NCI-H1092 (cell line): ENCODE measurements around the gene SRRD.

Experiments
- DNase-seq: peaks from one replicate; lab custom pipeline; 2025; lab: John Stamatoyannopoulos, UW

The SRRD gene

DNA sequence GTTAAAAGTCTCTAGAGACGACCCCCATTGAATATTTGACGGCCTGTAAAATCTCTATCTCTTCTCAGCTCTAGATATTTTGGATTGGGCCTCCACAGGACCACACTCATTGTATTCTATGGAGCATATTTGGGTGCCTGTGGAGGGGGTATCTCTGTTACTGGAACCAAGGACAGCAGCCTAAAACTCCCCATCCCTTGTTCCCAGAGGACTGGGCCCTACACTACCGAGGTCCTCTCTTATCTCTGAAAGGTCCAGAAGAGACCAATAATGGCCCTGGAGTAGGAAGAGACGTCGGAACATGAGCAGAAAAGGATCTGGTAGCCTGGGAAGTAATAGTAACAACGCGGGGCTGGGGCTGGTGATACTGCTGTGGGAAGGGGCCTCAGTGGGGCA lies 636 bp upstream of the SRRD start:
- DNase-seq = no peak

DNA sequence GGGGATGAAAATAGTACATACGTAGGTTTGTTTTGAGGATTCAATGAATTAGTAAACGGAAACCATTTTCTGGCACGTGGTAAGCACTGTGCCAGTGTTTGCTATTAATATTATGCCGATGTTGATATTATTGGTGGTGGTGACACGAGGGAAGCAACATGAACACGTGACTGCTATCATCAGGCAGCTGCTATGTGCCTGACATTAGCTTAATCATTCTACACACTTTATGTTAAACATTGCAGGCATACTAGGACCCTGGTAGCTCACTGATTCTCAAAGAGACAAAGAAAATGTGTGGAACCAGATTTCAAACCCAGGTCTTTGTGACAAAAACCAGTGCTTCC lies 656 bp downstream of the SRRD start:
- no peak for DNase-seq

DNA sequence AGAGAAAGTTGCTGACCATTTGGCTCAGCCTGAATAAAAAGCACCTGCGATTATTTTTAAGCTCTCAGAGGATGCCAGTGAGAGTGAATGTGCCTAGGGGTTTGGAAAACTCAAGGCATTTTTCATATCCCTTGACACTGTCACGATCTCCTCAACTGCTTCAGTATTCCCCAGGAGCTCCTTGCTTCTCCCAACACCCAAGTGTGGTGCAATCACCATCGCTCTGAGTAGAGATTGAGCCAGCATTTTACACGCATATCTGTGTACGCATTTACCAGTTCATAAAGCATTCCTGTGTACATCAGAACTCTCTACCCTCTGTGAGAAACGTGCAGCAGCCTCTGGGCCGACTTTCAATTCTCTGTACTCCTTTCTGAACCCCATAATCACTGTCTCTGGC lies 1.3 kb downstream of the SRRD start:
- DNase-seq = no peak

DNA sequence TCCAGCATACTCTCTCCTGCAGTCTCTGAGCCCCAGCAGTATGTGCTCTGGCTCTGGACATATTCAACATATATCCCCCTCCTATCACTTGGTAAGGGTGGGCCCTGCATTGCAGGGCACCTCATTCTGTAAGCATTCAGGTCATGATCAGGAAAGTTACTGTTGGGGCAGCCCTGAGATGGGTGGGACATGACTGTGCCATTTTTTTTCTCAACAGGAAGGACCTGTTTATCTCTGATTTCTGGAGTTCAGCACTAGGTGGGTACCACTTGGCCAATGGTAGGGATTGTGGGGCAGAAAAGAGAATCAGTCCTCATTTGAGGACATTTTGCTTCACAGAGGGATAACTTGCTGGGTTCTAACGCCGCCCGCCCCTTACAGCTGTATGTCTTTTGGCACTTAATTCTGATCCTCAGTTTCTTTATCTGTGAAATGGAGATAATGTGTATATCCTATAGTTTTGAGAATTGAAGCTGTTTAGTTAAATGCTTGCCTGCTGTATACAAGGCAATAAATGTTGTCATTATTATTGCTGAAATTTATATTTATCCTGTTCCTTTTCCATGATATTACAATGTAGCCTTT lies 2.2 kb downstream of the SRRD start:
- DNase-seq = no peak

- no peak for DNase-seq
Observed at GRCh38 chr22:26486394-26486793, 2.7 kb downstream of the SRRD start.

GRCh38 chr22:26487996-26488395 lies 4.3 kb downstream of the SRRD start:
- DNase-seq = no peak

GRCh38 chr22:26489447-26490036 lies 5.9 kb downstream of the SRRD start:
- DNase-seq = no peak

DNA sequence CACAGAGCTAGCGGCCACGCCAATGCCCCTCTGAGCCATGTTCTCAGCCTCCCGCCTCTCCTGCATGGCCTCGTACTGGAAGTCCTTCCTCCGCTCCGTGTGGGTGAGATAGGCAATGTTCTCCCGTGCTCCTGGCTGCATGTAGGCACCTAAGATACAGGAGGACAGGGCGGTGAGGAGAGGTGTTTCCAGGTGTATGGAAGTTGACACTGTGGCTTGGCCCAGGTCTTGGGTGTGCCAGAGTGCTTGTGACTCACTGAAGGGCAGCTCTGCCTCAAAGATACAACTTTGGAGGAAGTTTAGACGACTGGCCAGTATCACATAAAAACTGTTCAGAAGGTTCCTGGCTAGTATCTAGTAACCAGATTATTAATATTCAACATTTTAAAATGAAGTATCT lies 8.5 kb downstream of the SRRD start:
- DNase-seq = no peak

GRCh38 chr22:26494506-26494905 lies 10.8 kb downstream of the SRRD start:
- no peak for DNase-seq

DNA sequence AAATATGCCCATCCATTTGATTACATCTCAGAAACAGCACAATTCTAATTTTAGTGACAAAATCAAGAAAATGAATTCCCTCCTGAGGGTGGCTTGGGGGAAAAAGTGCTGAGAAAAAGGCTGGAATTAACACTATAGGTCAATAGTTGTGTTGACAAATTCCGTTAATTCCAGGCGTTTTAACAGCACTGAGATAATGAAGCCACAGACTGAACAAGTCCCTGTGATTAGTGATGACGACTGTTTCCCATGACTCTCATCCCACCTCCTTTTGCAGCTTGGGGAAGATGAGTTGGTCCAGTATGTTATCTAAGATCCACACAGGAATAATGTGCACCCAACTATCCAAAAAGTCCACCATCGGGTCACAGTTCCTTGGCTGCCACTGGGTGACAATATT lies 12.8 kb downstream of the SRRD start:
- DNase-seq = no peak

DNA sequence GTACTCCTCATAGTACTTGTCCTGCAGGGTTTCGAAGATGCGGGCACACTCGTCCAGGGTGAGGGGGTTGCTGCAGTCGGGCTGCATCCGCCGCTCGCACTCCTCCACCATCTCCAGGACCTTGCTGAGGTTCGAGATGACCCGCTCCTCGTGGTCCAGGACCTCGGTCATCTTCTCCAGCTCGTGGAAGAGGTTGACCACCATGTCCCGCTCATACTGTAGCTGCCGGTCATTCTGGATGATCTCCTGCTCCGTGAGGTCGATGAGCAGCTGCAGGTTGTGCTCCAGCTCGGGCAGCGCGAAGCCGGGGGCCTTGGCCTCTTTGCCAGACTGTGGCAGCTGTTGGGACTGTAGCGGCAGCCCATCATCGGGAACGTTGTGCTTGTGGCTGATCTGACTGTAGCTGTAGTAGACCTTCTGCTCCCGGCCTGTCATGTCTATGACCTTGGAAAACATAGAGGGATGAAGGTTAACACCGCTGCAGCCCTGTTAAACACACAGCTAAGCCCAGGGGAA lies 15.6 kb downstream of the SRRD start:
- no peak for DNase-seq

DNA sequence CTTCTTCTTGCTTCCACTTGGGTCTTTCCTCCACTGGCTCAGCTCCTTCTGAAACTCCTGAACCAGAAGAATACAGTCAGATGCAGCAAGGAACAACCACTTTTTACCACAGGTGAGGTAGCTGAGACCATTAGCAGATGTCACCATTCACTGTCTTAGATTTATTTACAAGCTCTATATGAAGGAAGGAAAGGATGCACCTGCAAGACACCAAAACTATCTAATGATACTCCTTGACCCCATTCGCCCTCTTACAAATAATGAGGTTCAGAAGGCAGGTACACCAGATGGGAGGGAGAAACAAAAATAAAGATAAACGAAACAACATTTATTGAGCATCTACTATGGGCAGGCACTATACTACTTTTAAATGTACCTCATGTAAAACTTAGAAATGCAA lies 18.3 kb downstream of the SRRD start:
- no peak for DNase-seq

- no peak for DNase-seq
Observed at GRCh38 chr22:26502688-26503561, 19.2 kb downstream of the SRRD start.

DNA sequence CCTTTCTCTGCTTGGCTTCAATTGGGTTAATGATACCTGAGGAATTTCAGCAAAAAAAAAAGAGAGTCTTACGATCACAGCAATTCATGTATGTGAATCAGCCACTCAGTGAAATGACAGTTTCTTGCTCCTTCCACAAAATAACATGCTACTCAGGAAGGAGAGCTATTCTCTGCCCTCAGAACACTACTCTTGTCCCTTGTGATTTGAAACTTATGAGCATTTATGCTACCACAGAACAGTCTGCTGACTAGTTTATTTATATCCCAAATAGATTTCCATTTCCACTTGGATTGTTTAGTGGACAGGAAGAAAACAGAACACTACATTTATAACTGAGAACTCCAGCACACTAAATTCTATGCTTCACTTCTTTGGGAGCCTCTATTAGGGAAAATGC lies 20.1 kb downstream of the SRRD start:
- no peak for DNase-seq

DNA sequence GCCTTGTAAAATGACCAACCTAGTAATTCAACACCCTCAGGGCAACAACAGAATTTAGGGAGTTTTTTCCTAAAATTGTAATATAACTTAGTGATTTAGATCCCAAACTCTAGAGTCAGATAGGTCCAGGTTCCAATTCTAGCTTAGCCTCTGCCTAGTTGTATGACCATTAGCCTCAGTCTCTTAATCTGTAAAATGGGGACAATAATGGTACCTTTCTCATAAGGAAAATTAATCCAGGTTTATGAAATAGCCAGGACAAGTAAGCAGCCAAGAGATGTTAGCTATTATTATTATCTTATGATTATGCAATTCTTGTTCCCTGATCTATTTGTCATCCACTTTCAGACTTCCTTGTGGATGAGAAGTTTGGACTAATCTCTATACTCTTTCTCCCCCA lies 24.5 kb downstream of the SRRD start:
- DNase-seq = no peak

DNA sequence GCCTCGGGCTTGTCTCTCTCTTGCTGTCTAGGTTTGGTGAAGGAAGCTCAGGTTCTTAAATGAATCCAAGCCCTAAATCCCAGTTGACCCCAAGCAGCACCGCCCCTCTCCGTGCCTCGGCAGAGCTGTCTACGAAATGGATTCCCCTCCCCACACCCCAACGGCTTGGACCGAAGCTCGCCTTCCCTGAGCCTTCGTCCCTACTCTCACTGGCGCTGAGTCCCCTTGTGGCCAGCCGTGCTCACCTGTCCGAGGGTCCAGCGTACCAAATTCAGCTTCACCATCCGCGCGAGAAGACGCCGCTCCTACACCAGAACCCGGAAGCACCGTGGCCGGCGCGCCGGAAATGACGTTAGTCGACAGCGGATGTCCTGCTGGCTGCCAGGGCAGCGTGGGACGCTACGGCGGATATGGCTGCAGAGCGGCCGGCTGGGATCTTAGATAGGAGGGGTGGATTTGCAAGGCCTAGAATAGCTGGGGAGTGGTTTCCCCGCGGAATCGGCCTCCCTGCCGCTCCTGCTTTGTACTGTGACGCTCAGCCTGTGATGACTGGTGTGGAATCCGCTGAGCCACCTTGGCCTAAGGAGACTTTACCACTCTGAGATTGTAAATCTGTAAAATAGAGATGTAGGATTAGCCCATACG lies 28.6 kb downstream of the SRRD start, which contains the start of gene TFIP11:
TFIP11 (minus strand) TSS at position 325 of the 645 bp plus-strand sequence. CDS start 2,201 bp downstream, outside the sequence.
- peak; percentile 87 for DNase-seq

GRCh38 chr22:26513838-26514237 lies 30.2 kb downstream of the SRRD start:
- DNase-seq = no peak

DNA sequence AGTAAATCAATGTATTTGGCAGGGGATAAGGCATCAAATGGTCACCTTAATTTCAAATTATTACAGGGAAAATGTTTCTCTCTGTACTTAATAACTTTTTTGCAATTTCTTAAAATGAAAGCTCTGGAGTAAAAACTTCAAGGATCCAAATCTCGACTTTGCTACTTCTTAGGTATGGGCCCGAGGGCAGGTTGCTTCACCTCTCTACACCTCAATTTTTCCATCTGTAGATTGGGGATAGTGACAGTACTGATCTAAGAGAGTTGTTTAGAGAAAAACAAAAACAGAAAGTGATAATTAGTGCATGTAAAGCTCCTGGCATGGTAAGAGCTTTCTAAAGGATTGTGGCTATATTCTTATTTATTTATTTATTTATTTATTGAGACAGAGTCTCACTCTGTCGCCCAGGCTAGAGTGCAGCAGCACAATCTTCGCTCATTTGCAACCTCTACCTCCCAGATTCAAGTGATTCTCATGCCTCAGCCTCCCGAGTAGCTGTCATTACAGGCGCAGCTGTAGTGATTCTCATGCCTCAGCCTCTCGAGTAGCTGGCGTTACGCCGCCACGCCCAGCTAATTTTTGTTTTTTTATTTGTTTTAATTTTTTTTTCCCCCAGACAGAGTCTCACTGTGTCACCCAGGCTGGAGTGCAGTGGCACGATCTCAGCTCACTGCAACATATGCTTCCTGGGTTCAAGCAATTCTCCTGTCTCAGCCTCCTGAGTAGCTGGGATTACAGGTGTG lies 30.9 kb downstream of the SRRD start:
- DNase-seq = no peak

DNA sequence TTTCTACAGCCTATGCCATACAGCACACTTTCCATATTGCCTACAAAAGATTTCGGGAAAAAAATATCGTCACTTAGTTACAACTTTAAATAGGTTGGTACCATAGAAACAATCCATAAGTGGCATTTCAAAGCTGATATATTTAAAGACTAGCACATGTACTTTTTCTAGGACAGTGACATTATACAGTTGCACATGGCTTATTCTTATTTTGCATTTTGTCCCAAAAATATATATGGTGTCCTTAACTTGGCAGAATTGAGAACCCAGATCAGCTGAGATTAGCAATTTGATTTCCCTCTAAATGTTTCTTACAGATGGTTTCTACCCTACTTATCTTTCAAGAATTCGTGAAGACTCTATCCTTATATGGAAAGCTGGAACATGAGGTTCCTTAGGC lies 32.3 kb downstream of the SRRD start:
- DNase-seq = no peak

DNA sequence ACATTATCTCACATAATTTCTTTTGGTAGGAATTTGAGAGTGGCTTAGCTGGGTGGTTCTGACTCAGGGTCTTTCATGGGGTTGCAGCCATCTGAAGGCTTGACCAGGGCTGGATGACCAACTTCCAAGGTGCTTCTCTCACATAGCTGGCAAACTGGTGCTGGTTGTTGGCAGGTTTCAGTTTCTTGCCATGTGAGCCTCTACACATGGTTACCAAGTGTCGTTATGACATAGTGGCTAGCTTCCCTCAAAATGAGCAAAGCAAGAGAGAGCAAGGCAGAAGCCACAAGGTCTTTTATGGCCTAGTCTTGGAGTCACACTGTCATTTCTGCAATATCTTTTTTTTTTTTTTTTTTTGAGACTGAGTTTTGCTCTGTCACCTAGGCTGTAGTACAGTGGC lies 32.8 kb downstream of the SRRD start:
- no peak for DNase-seq

DNA sequence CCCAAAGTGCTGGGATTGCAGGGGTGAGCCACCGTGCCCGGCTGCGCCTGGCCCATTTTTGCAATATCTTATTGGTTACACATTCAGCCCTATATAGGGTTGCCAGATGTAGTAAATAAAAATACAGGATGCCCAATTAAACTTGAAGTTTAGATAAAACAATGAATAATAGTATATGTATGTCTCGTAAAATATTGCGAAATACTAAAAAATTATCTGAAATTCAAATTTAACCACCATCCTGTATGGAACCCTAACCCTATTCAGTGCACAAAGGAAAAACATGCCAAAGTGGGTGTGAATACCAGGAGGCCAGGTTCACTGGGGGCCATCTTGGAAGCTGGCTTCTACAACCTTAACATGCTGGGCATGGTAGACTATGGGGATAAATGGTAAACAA lies 33.8 kb downstream of the SRRD start:
- DNase-seq = no peak

DNA sequence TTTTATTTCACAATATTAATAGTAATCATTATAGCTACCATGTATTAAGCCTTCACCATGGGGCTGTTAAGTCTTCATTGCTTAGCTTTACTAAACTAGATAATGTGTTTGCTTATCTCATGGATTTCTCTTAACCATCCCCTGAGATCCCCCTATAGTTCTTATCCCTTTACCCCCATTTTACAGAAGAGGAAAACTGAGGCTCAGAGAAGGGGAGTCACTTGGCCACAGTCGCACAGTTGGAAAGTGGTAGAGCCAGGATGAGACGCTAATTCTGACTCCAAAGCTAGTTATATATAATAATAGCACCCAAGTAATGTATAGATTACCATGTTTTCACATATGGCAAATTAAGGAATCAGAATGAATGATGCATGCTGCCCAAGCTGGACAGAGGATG lies 38.3 kb downstream of the SRRD start:
- DNase-seq = no peak
